ENCODE results near the gene TMPRSS6.

TMPRSS6 gene

GRCh38 chr22:37050913-37051312, 58.6 kb downstream of the TMPRSS6 start:
- no peak for DNase-seq (ENCODE audit: low read depth)

GRCh38 chr22:37049224-37049623, 60.3 kb downstream of the TMPRSS6 start:
- DNase-seq (ENCODE audit: low read depth), result no peak

GRCh38 chr22:37048133-37048532, 61.4 kb downstream of the TMPRSS6 start:
- no peak for DNase-seq (ENCODE audit: low read depth)

GRCh38 chr22:37047006-37047405, 62.5 kb downstream of the TMPRSS6 start:
- DNase-seq (ENCODE audit: low read depth), result no peak

GRCh38 chr22:37046589-37046988, 62.9 kb downstream of the TMPRSS6 start:
- DNase-seq (ENCODE audit: low read depth), result no peak

GRCh38 chr22:37045958-37046357, 63.6 kb downstream of the TMPRSS6 start:
- DNase-seq (ENCODE audit: low read depth), result no peak

GRCh38 chr22:37044634-37045625, 64.6 kb downstream of the TMPRSS6 start:
- DNase-seq (ENCODE audit: low read depth), result no peak

- no peak for DNase-seq (ENCODE audit: low read depth)
These were observed 65.5 kb downstream of the TMPRSS6 start for GRCh38 chr22:37043828-37044538.

GRCh38 chr22:37043209-37043827, 66.2 kb downstream of the TMPRSS6 start:
- DNase-seq (ENCODE audit: low read depth), result no peak

- DNase-seq (ENCODE audit: low read depth), result no peak
These were observed 70.0 kb downstream of the TMPRSS6 start for GRCh38 chr22:37039466-37039865.

- no peak for DNase-seq (ENCODE audit: low read depth)
These were observed 71.8 kb downstream of the TMPRSS6 start for GRCh38 chr22:37037669-37038068.

- DNase-seq (ENCODE audit: low read depth), result no peak
These were observed 72.7 kb downstream of the TMPRSS6 start for GRCh38 chr22:37036655-37037377.

GRCh38 chr22:37033605-37034430, 75.7 kb downstream of the TMPRSS6 start:
- DNase-seq (ENCODE audit: low read depth), result no peak

GRCh38 chr22:37032535-37033460, 76.7 kb downstream of the TMPRSS6 start:
- DNase-seq (ENCODE audit: low read depth), result no peak

GRCh38 chr22:37032134-37032534, 77.4 kb downstream of the TMPRSS6 start:
- DNase-seq (ENCODE audit: low read depth), result no peak

- DNase-seq (ENCODE audit: low read depth), result no peak
These were observed 78.8 kb downstream of the TMPRSS6 start for GRCh38 chr22:37030560-37031281.

GRCh38 chr22:37028692-37029674, 80.5 kb downstream of the TMPRSS6 start:
- no peak for DNase-seq (ENCODE audit: low read depth)

- DNase-seq (ENCODE audit: low read depth), result no peak
These were observed 82.0 kb downstream of the TMPRSS6 start for GRCh38 chr22:37027556-37027955.
